T-helper 2 cell (primary cell): Measurements from ENCODE around the gene PNMT.
A peak's percentile ranks its signal among the peaks of the same experiment; 100 is the strongest.

Source experiments
- DNase-seq, 5 experiments: peaks; one replicate each; pipeline versions ENCODE4 v3.0.0 to v3.0.0-alpha.2; 2012 to 2022
- total RNA-seq, 2 donors: gene quantifications; one replicate each; lab custom pipeline; 2026; lab: John Stamatoyannopoulos, UW

PNMT gene
- total RNA-seq, result 0.07 to 0.31 reads per million in 2 donors

GRCh38 chr17:39667945-39668924 is at the start of gene PNMT:
TSS of gene PNMT (plus strand) at chr17:39668453. CDS start at chr17:39668476, 23 bp downstream.
- peak; percentile 38 to 72 (median 56) for DNase-seq

GRCh38 chr17:39618956-39619785 is 49.1 kb upstream of the PNMT start:
- DNase-seq, result no peak

- DNase-seq, result no peak
Measured at GRCh38 chr17:39619786-39620101, 48.5 kb upstream of the PNMT start.

GRCh38 chr17:39621523-39622379 is 46.5 kb upstream of the PNMT start:
- DNase-seq, result peak; percentile 75 to 81 (median 77)

- peak in 2 of 5 experiments; percentile 37 to 85 for DNase-seq
Measured at GRCh38 chr17:39622380-39623006, 45.8 kb upstream of the PNMT start.

GRCh38 chr17:39623356-39623950 is 44.8 kb upstream of the PNMT start:
- peak; percentile 65 to 84 (median 76) for DNase-seq

GRCh38 chr17:39624313-39624712 is 43.9 kb upstream of the PNMT start:
- DNase-seq, result no peak

- no peak for DNase-seq
Measured at GRCh38 chr17:39625198-39625785, 43.0 kb upstream of the PNMT start.

- no peak for DNase-seq
Measured at GRCh38 chr17:39626171-39627046, 41.8 kb upstream of the PNMT start, which contains the start of gene PPP1R1B. TSS of gene PPP1R1B (plus strand) at chr17:39626952. CDS start at chr17:39627393, 441 bp downstream.

- DNase-seq, result no peak
Measured at GRCh38 chr17:39627047-39627711, 41.1 kb upstream of the PNMT start.

GRCh38 chr17:39627712-39628516 is 40.3 kb upstream of the PNMT start:
- DNase-seq, result no peak

GRCh38 chr17:39628655-39629493 is 39.4 kb upstream of the PNMT start:
- DNase-seq, result no peak

- DNase-seq, result no peak
Measured at GRCh38 chr17:39629494-39629880, 38.8 kb upstream of the PNMT start.

GRCh38 chr17:39629898-39630297 is 38.4 kb upstream of the PNMT start:
- no peak for DNase-seq

- DNase-seq, result no peak
Measured at GRCh38 chr17:39631403-39631802, 36.9 kb upstream of the PNMT start.

- no peak for DNase-seq
Measured at GRCh38 chr17:39632153-39632941, 35.9 kb upstream of the PNMT start.
